ENCODE data around the gene ABHD17A.
"Not testable (repeated sequence)": the region's sequence is repeated elsewhere in the genome, so short reads cannot be mapped to it uniquely, and the experiment has no call there.

ABHD17A gene

GRCh38 chr19:1910177-1910576, 24.9 kb upstream of the ABHD17A start:
- DNase-seq (ENCODE audit: low read depth) = no peak

GRCh38 chr19:1909761-1910080, 24.4 kb upstream of the ABHD17A start:
- DNase-seq (ENCODE audit: low read depth) = no peak

GRCh38 chr19:1908364-1908678, 23.0 kb upstream of the ABHD17A start:
- no peak for DNase-seq (ENCODE audit: low read depth)

GRCh38 chr19:1907563-1908363, 22.5 kb upstream of the ABHD17A start:
- DNase-seq (ENCODE audit: low read depth) = no peak

- no peak for DNase-seq (ENCODE audit: low read depth)
Measured at GRCh38 chr19:1906985-1907562, 21.8 kb upstream of the ABHD17A start.

- no peak for DNase-seq (ENCODE audit: low read depth)
Measured at GRCh38 chr19:1905863-1906375, 20.6 kb upstream of the ABHD17A start.

- DNase-seq (ENCODE audit: low read depth) = peak; percentile 95
Measured at GRCh38 chr19:1905110-1905862, 20.0 kb upstream of the ABHD17A start, which contains the start of the genes ADAT3 and SCAMP4. Gene ADAT3 (plus strand): TSS chr19:1905399. CDS start chr19:1912048, 6,649 bp downstream. Gene SCAMP4 (plus strand): TSS chr19:1905399. CDS start chr19:1915020, 9,621 bp downstream.

- no peak for DNase-seq (ENCODE audit: low read depth)
Measured at GRCh38 chr19:1904860-1905109, 19.5 kb upstream of the ABHD17A start.

- DNase-seq (ENCODE audit: low read depth) = no peak
Measured at GRCh38 chr19:1902923-1903322, 17.6 kb upstream of the ABHD17A start.

GRCh38 chr19:1901940-1902404, 16.7 kb upstream of the ABHD17A start:
- no peak for DNase-seq (ENCODE audit: low read depth)

- DNase-seq (ENCODE audit: low read depth) = no peak
Measured at GRCh38 chr19:1896508-1896907, 11.2 kb upstream of the ABHD17A start.

GRCh38 chr19:1893791-1894190, 8.5 kb upstream of the ABHD17A start:
- DNase-seq (ENCODE audit: low read depth) = no peak

- no peak for DNase-seq (ENCODE audit: low read depth)
Measured at GRCh38 chr19:1889907-1890306, 4.6 kb upstream of the ABHD17A start.

GRCh38 chr19:1888385-1888784, 3.1 kb upstream of the ABHD17A start:
- no peak for DNase-seq (ENCODE audit: low read depth)

GRCh38 chr19:1886360-1886759, 1.1 kb upstream of the ABHD17A start:
- DNase-seq (ENCODE audit: low read depth) = not testable (repeated sequence)

GRCh38 chr19:1884719-1885334, 469 bp downstream of the ABHD17A start:
- no peak for DNase-seq (ENCODE audit: low read depth)

GRCh38 chr19:1884291-1884718, 991 bp downstream of the ABHD17A start:
- DNase-seq (ENCODE audit: low read depth) = no peak

- DNase-seq (ENCODE audit: low read depth) = no peak
Measured at GRCh38 chr19:1883784-1884183, 1.5 kb downstream of the ABHD17A start.

GRCh38 chr19:1882786-1883692, 2.3 kb downstream of the ABHD17A start:
- no peak for DNase-seq (ENCODE audit: low read depth)

- peak; percentile 69 for DNase-seq (ENCODE audit: low read depth)
Measured at GRCh38 chr19:1882089-1882785, 3.1 kb downstream of the ABHD17A start.
